Ovary (tissue), 3 donors: ENCODE data around the gene IRS1.

ENCODE experiments used
- POLR2A ChIP-seq: fragments of 450-650 bp; IDR thresholded peaks from one replicate; pipeline ENCODE4 v1.6.1; 2017; ENCODE audit warnings: antibody characterized with exemption, mild to moderate bottlenecking, moderate library complexity
- TF ChIP-seq, protein P1 (sequence below), 3 donors: fragments of 450-650 bp in 2 of 3; fragments of 200-600 bp in 1 of 3; IDR thresholded peaks; one replicate each; pipeline versions ENCODE4 v1.5.1 to v1.8.0; 2016 to 2022; ENCODE audit warnings: antibody characterized with exemption in 3 of 3, mild to moderate bottlenecking in 1 of 3
- donor health status: DM: no; HTN: no; CAD: no.

DNA sequence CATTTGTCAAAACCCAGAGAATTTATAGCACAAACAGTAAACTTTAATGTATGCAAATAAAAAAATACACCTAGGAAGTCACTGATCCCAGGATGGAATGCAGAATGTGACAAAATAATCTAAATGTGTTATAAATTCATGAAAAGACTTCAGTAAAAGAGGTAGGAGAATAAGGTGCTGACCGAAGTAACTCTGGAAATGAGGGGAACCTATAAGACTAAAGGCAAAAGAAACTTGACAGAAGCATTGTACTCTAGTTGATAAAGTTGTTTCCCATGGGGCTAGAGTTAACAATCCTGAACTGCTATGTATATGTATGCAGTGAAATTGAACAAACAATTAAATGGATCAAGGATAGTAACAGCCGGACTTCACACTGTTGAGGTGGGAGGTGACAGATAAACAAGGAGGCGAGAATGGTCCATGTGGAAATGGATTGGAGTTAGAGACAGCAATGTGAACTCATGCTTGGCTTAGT is 24.5 kb downstream of the IRS1 start:
- TF ChIP-seq, protein P1, sequence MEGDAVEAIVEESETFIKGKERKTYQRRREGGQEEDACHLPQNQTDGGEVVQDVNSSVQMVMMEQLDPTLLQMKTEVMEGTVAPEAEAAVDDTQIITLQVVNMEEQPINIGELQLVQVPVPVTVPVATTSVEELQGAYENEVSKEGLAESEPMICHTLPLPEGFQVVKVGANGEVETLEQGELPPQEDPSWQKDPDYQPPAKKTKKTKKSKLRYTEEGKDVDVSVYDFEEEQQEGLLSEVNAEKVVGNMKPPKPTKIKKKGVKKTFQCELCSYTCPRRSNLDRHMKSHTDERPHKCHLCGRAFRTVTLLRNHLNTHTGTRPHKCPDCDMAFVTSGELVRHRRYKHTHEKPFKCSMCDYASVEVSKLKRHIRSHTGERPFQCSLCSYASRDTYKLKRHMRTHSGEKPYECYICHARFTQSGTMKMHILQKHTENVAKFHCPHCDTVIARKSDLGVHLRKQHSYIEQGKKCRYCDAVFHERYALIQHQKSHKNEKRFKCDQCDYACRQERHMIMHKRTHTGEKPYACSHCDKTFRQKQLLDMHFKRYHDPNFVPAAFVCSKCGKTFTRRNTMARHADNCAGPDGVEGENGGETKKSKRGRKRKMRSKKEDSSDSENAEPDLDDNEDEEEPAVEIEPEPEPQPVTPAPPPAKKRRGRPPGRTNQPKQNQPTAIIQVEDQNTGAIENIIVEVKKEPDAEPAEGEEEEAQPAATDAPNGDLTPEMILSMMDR (IDR thresholded peaks at IDR 0.05), result no peak
- no peak for TF ChIP-seq POLR2A
